GM12801 (cell line): ENCODE measurements around the gene RUVBL1.

Source experiments
- TF ChIP-seq, protein P1 (sequence below): IDR thresholded peaks from one replicate; pipeline ENCODE4 v1.5.1; 2011; ENCODE audit warnings: control low read depth; ENCODE audit not compliant: insufficient read length; ENCODE audit errors: extremely low read depth

The RUVBL1 gene

GRCh38 chr3:128123538-128124368 lies at the start of gene RUVBL1:
Gene RUVBL1, minus strand, starts transcription at chr3:128123812. Its CDS starts 88 bp downstream, at chr3:128123724.
- TF ChIP-seq, protein P1, sequence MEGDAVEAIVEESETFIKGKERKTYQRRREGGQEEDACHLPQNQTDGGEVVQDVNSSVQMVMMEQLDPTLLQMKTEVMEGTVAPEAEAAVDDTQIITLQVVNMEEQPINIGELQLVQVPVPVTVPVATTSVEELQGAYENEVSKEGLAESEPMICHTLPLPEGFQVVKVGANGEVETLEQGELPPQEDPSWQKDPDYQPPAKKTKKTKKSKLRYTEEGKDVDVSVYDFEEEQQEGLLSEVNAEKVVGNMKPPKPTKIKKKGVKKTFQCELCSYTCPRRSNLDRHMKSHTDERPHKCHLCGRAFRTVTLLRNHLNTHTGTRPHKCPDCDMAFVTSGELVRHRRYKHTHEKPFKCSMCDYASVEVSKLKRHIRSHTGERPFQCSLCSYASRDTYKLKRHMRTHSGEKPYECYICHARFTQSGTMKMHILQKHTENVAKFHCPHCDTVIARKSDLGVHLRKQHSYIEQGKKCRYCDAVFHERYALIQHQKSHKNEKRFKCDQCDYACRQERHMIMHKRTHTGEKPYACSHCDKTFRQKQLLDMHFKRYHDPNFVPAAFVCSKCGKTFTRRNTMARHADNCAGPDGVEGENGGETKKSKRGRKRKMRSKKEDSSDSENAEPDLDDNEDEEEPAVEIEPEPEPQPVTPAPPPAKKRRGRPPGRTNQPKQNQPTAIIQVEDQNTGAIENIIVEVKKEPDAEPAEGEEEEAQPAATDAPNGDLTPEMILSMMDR, result no peak

- TF ChIP-seq, protein P1, result no peak
These were observed 49.6 kb upstream of the RUVBL1 start for GRCh38 chr3:128173200-128173599.

DNA sequence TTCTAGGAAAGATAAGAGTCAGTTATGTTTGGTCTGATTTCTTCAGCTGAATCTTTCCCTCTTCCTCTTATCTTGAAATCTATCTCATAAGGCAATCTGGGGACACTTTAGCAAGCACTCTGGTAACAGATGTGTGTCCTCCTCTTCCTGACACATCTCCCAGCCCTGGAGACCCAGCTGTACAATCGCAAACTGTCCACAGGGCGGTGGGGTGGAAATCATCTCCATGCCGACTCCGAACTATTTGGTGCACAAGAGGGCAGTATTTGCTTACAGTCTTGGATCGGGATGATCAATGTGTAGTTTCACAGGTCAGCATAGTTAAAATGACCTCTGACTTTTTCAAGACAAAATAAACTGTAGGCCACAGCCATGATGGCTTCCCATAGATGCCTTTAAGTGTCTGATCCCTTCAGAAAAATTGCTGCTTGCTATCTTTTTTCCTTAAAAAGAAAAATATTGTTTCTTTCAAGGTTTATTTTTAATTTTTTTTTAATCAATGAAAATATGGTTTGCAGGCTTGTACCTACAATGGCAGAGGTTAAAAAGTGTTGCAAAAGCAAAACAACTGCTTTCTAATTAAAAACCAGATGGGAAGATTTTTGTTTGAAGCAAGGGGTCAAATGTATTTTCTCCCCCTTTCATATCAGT lies 47.4 kb upstream of the RUVBL1 start:
- TF ChIP-seq, protein P1, result no peak

DNA sequence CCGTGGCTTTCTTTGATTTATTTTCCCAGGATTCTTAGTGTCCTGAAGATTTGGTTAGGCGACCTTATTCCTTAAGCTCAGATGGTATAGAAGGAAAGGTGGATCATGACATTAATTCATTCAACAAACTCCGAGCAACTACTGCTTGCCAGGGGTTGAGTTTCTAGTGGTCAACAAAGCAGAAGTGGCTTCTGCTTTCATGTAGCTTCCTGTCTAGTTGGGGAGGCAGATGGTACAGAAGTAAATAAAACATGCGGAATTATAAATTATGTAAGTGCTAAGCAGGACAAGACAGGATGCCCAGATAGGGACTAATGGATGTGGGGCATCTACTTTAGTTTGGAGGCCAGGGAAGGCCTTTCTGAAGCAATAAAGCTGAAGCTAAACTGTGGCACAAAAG lies 45.2 kb upstream of the RUVBL1 start:
- TF ChIP-seq, protein P1, result no peak

GRCh38 chr3:128167973-128168674 lies 44.5 kb upstream of the RUVBL1 start:
- TF ChIP-seq, protein P1, result no peak

DNA sequence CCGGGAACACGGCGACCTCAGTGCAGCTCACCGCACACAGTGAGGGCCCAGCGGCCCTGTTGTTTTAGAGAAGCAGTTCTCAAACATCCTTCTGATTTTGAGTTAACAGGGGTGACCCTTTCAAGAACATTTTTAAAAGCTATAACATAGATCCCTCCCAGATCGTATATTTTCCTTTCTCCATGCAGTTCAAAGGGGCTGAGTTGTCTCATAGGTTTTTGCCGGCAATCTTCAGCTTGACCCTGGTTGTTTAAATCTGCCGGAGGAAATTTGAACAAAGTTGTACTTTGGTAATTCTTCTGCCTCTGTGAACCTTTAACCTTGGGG lies 44.0 kb upstream of the RUVBL1 start:
- TF ChIP-seq, protein P1, result no peak

DNA sequence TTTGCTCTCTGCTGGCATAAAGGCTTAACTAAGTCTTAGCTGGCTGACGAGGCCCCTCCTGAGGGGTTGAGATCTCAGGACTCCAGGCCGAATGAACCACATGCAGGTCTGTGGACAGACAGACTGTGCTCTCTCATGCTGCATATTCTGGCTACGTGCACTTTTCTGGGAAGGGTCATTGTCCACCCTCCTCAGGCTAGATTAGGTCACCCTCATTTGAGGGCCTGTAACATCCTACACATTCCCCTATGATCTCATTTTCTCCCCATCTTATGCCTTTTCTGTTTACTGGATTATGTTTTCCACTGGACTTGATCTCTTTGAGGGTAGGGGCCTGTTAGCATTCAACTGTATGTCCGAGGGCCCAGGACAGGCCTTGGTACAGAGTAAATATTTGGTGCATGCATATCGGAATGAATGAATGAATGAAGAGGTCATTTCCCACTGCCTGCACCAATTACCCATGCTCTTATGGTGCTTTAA lies 43.4 kb upstream of the RUVBL1 start:
- TF ChIP-seq, protein P1, result no peak
